ENCODE results near the gene MPL.

MPL gene

DNA sequence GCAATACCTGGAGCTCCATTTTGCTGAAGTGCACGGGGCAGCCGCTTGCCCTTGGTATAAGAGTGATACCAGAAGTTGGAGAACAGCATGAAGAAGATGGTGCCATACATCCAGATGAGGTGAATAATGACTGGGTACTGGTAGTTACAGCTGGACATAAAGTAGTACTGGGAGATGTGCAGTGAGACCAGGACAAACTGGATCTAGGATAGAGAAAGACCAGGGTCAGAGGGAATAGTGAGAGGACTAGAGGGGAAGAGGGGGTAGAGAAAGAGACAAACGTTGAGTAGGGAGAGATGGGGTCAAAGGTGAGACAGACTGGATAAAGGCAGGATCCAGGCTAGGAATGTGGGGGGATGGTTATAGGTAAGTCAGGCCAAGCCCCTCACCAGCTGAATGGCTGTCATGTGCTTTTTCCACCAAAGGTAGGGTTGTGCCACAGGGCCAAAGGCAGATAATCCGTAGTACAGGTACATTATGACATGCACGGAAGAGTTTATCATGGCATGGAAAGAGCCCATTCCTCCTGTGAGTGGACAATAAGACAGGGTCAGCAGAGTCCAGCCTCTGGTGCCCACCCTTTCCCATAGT lies 26.4 kb downstream of the MPL start:
- TF ChIP-seq POLR2AphosphoS5 (IDR thresholded peaks at IDR 0.05; ENCODE audit: low read depth, low read length) (no peak), FOXP2 (optimal IDR thresholded peaks at IDR 0.05; ENCODE audit: borderline replicate concordance, extremely low read depth, extremely low read length, insufficient read depth) (no peak), TAF1 (IDR thresholded peaks at IDR 0.05; ENCODE audit: borderline replicate concordance, insufficient read depth, low read length) (no peak), SIN3A (IDR thresholded peaks at IDR 0.05; ENCODE audit: borderline replicate concordance, insufficient read depth, low read length) (no peak)
- TF ChIP-seq, protein P1, sequence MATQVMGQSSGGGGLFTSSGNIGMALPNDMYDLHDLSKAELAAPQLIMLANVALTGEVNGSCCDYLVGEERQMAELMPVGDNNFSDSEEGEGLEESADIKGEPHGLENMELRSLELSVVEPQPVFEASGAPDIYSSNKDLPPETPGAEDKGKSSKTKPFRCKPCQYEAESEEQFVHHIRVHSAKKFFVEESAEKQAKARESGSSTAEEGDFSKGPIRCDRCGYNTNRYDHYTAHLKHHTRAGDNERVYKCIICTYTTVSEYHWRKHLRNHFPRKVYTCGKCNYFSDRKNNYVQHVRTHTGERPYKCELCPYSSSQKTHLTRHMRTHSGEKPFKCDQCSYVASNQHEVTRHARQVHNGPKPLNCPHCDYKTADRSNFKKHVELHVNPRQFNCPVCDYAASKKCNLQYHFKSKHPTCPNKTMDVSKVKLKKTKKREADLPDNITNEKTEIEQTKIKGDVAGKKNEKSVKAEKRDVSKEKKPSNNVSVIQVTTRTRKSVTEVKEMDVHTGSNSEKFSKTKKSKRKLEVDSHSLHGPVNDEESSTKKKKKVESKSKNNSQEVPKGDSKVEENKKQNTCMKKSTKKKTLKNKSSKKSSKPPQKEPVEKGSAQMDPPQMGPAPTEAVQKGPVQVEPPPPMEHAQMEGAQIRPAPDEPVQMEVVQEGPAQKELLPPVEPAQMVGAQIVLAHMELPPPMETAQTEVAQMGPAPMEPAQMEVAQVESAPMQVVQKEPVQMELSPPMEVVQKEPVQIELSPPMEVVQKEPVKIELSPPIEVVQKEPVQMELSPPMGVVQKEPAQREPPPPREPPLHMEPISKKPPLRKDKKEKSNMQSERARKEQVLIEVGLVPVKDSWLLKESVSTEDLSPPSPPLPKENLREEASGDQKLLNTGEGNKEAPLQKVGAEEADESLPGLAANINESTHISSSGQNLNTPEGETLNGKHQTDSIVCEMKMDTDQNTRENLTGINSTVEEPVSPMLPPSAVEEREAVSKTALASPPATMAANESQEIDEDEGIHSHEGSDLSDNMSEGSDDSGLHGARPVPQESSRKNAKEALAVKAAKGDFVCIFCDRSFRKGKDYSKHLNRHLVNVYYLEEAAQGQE (IDR thresholded peaks at IDR 0.05; ENCODE audit: insufficient read depth in 1 of 2, low read depth in 2 of 2, low read length in 2 of 2), result no peak

DNA sequence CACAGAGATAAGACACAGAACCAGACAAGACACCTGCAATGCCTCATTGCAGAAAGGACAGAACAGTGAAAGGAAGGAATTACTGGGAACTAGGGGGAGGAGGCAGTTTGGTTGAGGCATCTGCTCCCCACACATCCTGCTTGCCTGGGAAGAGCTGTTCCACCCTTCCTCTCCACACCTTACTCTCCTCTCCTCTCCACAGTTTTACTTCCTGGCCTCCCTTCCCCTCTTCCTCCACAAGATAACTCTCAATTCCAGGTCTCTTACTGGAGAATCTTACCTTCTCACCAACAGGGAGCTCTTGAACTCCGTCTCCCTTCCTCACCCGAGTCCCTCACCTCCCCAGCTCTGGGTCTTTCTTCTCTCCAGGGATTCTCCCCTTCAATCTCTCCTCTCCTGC lies 28.1 kb downstream of the MPL start:
- TF ChIP-seq FOXP2 (optimal IDR thresholded peaks at IDR 0.05; ENCODE audit: borderline replicate concordance, extremely low read depth, extremely low read length, insufficient read depth) (no peak), TAF1 (IDR thresholded peaks at IDR 0.05; ENCODE audit: borderline replicate concordance, insufficient read depth, low read length) (no peak), POLR2AphosphoS5 (IDR thresholded peaks at IDR 0.05; ENCODE audit: low read depth, low read length) (no peak; the same call in 1 of the 2 replicates), SIN3A (IDR thresholded peaks at IDR 0.05; ENCODE audit: borderline replicate concordance, insufficient read depth, low read length) (no peak)
- TF ChIP-seq, protein P1 (IDR thresholded peaks at IDR 0.05; ENCODE audit: insufficient read depth in 1 of 2, low read depth in 2 of 2, low read length in 2 of 2), result no peak

DNA sequence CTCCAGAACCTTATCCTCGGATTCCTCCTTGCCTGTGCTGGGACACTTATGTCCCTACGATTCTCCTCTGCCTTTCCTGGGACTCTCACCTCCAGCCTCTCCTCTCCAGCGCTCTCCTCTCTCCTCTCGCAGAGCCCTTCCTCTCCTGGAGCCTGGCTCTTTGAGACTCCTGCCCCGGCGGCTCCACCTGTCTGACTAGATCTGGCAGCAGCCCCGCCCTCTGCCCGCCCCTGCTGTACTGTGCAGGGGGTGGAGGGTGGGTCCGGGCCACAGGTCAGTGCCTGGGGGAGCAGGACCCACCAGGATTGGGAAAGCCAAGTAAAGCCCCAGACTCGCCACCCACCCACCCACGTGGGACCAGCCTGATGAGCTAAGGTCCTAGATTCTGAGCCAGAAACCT lies 28.6 kb downstream of the MPL start:
- TF ChIP-seq FOXP2 (optimal IDR thresholded peaks at IDR 0.05; ENCODE audit: borderline replicate concordance, extremely low read depth, extremely low read length, insufficient read depth) (no peak), TAF1 (IDR thresholded peaks at IDR 0.05; ENCODE audit: borderline replicate concordance, insufficient read depth, low read length) (no peak), SIN3A (IDR thresholded peaks at IDR 0.05; ENCODE audit: borderline replicate concordance, insufficient read depth, low read length) (no peak), POLR2AphosphoS5 (IDR thresholded peaks at IDR 0.05; ENCODE audit: low read depth, low read length) (no peak)
- TF ChIP-seq, protein P1 (IDR thresholded peaks at IDR 0.05; ENCODE audit: insufficient read depth in 1 of 2, low read depth in 2 of 2, low read length in 2 of 2), result no peak

DNA sequence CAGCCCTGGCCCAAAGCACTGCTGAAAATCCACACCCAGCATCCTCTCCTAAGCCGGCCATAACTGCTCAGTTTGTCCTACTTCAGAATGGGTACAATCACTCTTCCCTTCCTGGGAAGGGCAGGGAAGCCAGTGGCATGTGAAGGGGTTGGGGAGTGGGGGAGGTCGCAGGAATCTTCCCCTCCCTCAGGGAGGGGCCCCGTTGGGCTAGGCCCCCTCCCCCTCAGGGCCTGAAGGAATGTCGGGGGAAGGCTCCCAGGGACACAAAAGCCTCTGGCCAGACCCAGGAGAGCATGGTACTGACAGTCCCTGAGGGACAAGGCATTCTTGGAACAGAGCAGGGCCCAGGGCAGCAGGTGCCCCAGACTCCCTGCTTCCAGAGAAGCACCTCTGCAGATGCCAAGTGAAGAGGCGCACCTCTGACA lies 29.0 kb downstream of the MPL start:
- TF ChIP-seq, protein P1 (IDR thresholded peaks at IDR 0.05; ENCODE audit: insufficient read depth in 1 of 2, low read depth in 2 of 2, low read length in 2 of 2), result no peak
- no peak for TF ChIP-seq SIN3A (IDR thresholded peaks at IDR 0.05; ENCODE audit: borderline replicate concordance, insufficient read depth, low read length)
- no peak for TF ChIP-seq FOXP2 (optimal IDR thresholded peaks at IDR 0.05; ENCODE audit: borderline replicate concordance, extremely low read depth, extremely low read length, insufficient read depth)
- no peak for TF ChIP-seq POLR2AphosphoS5 (IDR thresholded peaks at IDR 0.05; ENCODE audit: low read depth, low read length)
- TF ChIP-seq TAF1 (IDR thresholded peaks at IDR 0.05; ENCODE audit: borderline replicate concordance, insufficient read depth, low read length), result no peak
